GM19324 (cell line): ENCODE measurements around the gene CFAP77.
A peak's percentile ranks its signal among the peaks of the same experiment; 100 is the strongest.
"Not testable (repeated sequence)": the region's sequence is repeated elsewhere in the genome, so short reads cannot be mapped to it uniquely, and the experiment has no call there.

Source experiments
- ATAC-seq: cut with Tn5 transposase; IDR thresholded peaks from one replicate; pipeline ENCODE4 v1.9.1; 2021; ENCODE audit warnings: mild to moderate bottlenecking, moderate library complexity; ENCODE audit not compliant: unreplicated experiment, low FRiP score

CFAP77 gene

DNA sequence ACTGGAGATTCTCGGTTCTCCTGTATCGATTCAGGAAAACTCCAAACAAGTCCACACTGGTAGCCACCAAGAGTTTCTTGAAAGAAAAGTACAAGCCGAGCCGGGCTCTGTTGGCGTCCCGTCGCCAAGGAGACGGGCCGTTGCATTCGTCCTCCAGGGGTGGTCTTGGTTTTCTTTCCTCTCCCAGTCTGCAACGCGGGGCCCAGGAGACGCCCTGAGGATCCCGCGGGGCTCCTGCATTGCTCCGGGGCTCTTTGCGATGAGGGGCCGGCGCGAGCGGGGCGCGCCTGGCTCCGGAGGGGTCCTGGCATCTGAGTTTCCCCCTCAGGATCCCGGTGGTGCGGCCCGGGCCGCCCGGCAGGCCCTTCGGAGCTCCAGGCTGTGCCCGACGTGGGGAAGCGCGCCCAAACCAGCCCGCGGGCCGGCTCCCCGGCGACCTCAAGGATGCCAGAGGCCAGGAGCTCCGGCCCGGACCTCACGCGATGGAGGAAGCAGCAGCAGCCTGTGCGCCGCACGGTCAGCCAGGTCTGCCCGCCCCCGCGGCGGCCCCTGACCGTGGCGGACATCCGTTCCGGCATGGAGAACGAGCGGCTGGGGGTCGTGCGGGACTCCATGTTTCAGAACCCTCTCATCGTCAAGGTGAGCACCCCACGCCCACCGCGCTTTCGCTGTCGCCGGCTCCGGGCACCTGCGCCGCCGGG is at the start of gene CFAP77:
Gene CFAP77, plus strand, starts transcription at position 384 of the 701 bp plus-strand sequence. Its CDS starts 61 bp downstream, at position 445.
- no peak for ATAC-seq

DNA sequence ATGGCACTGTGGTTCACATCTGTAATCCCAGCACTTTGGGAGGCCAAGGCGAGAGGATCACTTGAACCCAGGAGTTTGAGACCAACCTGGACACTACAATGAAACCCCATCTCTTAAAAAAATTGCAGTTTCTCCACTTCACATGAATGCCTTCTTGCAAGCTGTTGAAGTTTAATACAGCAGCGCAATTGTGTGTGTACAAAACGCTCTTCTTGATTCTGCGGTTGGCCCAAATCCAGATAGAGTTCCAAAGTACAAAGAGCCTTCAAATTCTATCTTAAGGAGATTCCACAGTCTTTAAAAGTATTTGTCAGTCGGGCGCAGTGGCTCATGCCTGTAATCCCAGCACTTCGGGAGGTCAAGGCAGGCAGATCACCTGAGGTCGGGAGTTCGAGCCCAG is 45.9 kb upstream of the CFAP77 start:
- no peak for ATAC-seq

DNA sequence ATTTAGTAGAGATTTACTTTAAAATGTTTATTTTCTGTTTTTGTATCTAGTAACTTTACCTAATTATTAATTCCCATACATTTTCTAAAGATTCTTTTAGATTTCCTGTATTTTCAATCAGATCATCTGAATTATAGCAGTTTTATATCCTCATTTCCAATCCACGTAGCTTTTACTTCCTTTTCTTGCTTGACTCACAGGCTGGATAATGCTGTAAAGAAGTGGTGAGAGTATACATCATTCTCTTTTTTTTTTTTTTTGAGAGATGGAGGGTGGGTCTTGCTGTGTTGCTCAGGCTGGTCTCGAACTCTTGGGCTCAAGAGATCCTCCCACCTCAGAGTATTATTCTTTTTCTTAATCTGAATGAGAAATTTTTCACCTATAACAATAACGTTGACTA is 44.0 kb upstream of the CFAP77 start:
- ATAC-seq = no peak

DNA sequence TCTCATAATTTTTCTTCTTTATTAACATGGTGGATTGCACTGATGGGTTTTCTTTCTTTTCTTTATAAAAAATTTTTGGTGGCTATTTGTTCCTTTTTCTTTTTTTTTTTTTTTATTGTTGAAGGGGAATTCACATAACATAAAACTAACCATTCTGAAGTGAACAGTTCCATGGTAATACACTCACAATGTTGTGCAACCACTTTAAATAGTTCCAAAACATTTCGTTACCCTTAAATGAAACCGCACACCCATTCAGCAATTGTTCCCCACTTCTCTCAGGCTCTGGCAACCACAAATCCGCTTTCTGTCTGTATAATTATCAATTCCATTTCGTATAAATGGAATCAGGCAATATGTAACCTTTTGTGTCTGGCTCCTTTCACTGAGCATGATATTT is 43.5 kb upstream of the CFAP77 start:
- ATAC-seq = no peak

DNA sequence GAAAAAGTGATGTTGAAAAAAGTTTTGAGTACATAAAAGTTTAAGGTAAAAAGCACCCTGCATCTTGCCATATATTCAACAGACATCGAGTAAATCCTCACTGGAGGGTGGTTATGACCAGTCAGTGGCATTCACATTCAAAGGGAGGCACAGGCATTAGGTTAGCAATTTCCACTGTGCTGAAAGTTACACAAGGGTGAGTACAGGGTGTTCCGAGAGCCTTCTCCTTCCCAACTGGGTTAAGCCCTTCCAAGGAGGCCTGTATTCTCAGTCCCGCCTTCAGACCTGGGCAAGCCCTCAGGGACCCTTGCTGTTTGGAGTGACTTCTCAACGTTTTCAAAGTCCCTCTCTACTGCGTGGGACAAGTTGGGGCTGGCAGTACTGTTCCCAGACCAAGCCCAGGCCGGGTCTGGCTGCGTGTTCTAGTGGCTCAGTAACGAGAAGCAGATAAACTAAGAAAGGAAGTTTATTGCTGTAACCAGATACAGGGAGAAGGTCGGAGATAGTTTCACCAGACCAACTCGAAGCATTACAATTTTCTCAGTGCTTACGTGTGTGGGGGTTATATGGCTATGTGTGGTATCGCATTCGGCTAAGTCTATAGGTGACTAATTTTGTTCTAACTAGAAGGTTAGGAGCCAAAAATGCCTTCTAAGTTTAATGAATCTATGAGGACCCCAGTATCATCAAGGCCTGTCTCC is 42.2 kb upstream of the CFAP77 start:
- no peak for ATAC-seq

DNA sequence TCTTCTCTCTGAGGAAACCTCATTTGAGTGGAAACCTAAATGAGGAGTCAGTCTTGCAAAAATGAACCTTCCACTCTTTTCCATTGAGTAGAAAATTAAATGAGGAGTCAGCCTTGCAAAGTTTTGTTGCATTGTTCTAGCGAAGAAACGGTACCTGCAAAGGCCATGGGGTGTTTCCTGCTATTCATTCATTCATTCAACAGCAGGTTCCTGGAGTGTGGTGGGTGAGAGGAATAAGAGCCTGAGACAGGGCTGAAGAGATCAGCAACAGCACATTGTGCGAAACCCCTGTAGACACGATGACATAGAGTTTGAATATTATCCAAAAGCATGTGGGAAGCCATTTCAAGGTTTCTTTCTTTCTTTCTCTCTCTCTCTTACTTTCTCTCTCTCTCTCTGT is 40.6 kb upstream of the CFAP77 start:
- ATAC-seq = no peak

DNA sequence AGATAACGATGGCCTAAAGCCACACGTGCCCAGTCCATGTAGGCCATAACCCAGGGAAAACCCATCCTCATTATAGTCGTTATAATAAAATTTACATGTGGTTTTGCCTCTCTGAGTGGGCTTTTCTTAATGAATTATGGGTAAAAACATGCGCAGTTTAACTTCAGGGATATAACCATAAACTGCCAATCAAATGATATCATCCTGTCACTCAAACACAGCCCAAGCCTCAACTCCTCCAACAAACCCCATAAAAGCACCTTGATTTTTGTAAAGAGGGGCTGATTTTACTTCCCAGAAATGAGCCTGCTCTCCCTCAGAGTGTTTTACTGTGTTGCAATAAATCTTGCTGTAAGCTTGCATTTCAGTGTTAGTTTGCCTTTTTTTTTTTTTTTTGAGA is 39.4 kb upstream of the CFAP77 start:
- no peak for ATAC-seq

DNA sequence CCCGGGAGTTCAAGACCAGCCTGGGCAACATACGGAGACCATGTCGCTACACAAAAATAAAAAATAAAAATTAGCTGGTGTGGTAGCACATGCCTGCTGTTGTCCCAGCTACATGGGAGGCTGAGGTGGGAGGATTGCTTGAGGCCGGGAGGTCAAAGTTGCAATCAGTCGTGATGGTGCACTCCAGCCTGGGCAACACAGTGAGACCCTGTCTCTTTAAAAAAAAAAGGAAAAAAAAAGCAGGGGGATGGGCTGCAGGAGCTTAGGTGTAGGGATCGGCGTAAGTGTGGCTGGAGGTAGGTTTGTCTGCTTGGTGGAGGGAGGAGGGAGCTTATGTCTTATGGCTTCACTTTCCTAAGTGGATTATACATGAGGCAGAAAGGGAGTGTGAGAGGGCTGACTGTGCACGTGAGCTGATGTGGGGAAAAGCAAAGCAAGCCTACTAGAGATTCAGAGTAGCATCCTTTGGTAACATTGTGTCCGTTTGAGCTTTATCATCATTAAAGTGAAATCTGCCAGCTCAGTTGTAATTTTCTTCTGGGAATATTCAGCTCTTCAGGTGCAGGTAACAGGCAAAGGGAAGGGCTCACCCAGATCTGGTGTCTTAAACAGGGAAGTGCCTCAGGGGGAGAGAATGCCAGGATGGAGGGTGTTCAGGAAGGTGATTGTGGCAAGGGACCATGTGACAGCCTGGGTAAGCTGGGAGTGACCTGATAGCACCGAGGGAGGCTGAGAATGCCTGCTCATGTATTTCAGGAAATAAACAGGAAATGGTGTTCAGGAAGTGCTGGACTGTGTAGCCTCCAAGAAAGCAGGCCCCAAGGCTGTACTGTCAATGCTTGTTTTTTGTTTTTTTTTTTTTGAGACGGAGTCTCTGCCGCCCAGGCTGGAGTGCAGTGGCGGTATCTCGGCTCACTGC is 37.6 kb upstream of the CFAP77 start:
- no peak for ATAC-seq

DNA sequence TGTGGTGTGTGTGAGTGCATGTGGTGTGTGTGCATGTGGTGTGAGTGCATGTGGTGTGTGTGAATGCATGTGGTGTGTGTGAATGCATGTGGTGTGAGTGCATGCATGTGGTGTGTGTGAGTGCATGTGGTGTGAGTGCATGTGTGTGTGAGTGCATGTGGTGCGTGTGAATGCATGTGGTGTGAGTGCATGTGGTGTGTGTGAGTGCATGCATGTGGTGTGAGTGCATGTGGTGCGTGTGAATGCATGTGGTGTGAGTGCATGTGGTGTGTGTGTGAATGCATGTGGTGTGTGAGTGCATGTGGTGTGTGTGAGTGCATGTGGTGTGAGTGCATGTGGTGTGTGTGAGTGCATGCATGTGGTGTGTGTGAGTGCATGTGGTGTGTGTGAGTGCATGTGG is 32.2 kb upstream of the CFAP77 start:
- not testable (repeated sequence) for ATAC-seq

DNA sequence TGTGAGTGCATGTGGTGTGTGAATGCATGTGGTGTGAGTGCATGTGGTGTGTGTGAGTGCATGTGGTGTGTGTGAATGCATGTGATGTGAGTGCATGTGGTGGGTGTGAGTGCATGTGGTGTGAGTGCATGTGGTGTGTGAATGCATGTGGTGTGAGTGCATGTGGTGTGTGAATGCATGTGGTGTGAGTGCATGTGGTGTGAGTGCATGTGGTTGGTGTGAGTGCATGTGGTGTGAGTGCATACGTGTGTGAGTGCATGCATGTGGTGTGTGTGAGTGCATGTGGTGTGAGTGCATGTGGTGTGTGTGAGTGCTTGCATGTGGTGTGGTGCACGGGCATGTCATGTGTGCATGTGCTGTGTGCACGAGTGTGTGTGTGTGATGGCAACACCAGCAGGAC is 31.6 kb upstream of the CFAP77 start:
- not testable (repeated sequence) for ATAC-seq

DNA sequence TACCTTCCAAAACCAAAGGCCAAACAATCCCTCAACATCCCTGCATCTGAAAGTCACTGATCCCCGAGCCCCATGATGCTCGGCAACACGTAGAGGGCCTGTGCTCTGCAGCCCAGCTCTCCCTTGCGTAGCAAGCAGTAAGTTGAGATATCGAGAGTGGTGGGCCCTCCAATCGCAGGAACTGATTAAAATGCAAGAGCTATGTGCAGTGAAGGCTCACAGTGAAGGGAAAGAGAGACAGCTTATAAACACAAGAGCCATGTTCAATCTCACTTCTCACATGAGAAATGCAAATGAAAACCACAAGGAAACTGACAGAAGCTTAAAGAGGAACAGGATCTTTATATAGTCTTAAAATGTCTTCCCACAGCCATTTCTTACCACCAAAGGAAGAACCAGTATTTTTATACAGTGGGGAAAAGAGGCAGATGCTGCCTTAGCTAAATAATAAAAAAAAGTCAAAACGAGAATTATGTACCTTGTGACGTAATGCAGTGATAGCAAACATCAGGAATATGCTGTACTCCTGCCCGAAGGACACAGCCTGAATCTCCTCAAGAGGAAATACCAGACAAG is 28.0 kb upstream of the CFAP77 start:
- peak; percentile 55 for ATAC-seq

DNA sequence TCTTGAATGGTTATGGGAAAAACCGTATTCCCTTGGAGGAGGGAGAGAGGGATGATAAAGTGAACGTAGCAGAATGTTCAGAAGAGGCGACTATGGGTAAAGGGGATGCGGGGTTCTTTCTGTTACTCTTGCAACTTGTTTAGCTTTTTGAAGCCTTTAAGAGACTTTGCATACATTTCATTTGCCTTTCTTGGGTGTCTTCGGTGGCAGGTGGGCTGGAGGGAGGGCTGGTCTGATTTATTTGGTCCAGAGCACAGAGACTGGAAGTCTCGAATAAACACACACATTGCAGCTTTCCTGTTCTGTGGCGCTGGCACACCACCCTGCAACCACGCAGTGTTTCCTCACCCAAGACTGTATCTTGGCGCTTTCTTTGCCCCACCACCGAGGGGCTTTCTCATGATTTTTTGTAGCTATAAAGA is 26.5 kb upstream of the CFAP77 start:
- peak; percentile 57 for ATAC-seq

DNA sequence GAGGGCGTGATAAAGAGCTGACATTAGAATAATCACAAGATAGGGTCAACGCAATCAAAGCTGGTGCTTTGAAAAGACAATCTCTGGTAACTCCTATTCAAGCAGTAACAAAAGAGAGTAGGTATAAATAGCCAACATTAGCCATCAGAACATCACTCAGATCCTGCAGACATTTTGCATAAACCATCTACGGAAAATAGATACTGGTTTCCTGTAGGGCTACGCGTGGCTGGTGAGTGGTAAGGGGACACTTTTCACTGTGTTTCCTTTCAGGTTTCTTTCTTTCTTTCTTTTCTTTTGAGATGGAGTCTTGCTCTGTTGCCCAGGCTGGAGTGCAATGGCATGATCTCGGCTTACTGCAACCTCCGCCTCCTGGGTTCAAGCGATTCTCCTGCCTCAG is 25.6 kb upstream of the CFAP77 start:
- peak; percentile 49 for ATAC-seq

DNA sequence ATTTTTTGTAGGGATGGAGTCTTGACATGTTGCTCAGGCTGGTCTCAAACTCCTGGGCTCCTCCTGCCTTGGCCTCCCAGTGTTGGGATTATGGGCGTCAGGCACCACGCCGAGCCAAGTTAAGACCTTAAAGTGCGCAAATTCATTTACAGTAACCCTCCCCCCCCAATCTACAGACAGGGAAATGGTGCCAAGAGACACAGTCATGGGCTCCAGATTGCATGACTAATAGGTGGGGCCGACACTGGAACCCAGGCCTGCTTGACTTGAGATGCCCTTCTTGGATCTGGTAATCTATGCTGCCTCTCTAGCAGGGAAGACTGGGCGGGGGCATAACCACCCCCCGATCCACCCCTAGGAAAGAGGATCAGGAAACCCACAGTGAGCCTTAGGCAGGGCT is 22.9 kb upstream of the CFAP77 start:
- ATAC-seq = no peak

DNA sequence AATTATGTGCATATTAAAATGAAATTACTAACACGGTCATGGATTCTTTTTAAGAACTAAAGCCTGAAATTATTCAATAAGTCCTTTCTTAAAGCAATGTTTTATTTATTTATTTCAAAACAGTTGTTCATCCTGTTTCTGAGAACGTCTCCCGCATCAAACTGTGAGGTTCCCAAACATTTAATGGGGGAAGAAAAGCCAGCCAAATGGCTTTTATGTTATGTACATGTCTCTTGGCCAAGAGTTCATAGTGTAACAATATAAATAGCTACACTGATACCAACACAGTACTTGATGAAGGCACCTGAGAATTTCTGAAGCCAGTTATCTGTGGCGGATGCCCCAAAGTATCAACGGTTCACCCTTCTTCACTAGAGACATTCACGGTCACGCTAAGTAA is 19.0 kb upstream of the CFAP77 start:
- no peak for ATAC-seq

DNA sequence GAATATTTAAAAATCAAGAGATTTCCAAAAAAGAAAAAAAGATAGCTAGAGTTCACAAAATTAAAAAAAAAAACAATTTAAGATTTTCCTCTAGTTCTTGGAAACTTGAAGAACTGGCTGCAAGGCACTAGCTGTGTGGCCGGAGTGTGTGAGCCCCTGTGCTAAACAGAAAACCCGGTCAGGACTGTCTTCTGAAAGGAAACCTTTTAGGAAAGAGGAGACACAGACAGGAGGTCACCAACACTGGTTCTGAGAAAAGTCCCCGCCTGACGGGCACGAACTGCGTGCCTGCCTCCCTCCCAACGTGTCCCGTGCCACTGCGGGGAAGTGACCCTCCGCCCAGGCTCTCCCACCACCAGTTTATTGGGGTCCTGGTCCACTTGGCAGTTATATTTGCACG is 18.6 kb upstream of the CFAP77 start:
- ATAC-seq = no peak

DNA sequence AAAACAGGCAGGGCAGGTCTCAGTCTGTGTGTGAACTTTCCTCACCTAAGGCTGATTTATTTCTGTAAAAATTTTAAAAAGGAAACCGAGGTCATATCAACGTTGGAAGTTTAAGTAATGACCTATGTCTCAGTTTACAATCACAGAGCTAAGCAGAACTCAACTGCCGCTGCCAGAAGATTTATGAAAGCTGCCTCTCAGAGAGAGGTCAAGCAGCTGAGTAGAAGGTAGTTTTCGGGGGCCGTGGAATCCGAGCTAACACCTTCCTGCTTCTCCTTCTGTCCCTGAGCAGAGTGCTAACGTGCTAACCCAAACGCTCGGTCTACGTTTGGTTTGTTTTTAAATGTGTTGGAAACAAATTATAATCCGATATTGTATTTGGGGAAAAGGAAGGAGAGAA is 14.5 kb upstream of the CFAP77 start:
- no peak for ATAC-seq

DNA sequence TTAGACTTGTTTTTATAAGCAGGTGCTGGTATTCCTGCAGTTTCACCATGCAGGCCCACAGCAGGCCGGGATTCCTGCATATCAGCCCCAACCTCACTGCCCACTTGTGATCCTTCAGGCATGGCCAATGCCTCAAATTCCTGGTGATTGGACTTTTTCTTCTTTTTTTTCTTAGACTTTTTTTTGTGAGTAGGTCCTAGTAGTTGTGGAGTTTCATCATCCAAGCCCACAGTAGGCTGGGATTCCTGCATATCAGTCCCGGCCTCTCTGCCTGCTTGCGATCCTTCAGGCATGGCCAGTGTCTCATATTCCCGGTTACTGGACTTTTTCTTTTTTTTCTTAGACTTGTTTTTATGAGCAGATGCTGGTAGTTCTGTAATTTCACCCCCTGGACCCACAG is 8.2 kb upstream of the CFAP77 start:
- ATAC-seq = no peak

DNA sequence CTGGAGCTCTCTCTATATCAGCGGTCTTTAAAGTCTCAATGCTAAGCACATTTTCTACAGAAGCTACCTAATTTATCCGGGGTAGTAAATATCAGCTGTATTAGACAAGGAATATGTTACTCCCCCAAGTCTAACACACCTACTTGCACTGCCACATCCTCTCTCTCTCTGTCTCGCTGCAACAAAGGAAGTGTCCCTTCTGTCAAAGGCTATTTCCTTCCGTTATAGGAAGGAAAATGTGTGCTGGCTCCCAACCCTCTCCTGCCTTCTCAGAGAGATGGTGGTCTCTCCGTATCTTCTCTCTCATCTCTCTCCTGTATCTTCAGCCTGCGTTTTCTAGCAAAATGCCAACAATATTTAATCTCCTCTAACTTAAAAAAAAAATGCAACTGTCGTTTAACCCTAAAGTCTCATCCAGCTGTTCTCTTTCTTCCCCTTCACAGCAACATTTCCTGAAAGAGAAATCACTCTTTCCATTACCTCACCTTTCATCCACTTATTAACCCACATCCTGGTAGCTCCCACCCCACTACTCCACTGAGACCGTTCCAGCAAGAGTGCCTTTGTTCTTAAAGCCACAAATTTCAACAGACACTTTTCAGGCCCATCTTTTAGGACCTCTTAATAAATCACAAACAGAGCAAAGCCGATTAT is 5.7 kb upstream of the CFAP77 start:
- ATAC-seq = no peak

DNA sequence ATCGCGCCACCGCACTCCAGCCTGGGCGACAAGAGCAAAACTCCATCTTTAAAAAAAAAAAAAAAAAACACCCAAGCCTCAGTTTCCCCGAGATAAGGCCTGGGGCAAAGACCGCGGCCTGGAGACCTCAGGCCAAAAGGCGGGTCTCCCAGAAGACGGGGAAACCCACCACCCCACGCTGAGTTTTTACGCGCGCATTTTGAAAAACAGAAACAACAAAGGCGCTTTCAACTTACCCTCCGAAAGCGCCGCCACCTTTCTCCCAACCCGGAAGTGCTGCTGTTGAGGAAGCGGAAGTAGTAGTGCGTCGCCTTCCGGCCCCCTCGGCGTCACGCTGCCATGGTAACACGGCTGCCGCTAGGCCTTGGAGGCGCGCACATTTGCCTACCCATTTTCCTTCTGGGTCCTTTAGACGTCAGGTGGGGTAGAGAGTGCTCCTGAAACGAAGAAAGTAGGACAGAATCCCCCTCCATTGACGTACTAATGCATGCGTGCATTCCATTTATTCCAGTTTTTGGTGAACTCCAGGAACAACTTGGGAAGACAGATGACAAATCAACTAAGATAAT is 3.4 kb upstream of the CFAP77 start, which contains the start of gene TTF1:
Gene TTF1, minus strand, starts transcription at position 287 of the 569 bp plus-strand sequence. CDS start 4,019 bp downstream, outside the sequence.
- ATAC-seq = peak; percentile 81
